GM21447 (cell line): ENCODE results near the gene VPS37D.
"Not testable (repeated sequence)": the region's sequence is repeated elsewhere in the genome, so short reads cannot be mapped to it uniquely, and the experiment has no call there.

Experiments
- ATAC-seq: cut with Tn5 transposase; IDR thresholded peaks from one replicate; pipeline ENCODE4 v1.9.1; 2021; ENCODE audit not compliant: unreplicated experiment

VPS37D gene

DNA sequence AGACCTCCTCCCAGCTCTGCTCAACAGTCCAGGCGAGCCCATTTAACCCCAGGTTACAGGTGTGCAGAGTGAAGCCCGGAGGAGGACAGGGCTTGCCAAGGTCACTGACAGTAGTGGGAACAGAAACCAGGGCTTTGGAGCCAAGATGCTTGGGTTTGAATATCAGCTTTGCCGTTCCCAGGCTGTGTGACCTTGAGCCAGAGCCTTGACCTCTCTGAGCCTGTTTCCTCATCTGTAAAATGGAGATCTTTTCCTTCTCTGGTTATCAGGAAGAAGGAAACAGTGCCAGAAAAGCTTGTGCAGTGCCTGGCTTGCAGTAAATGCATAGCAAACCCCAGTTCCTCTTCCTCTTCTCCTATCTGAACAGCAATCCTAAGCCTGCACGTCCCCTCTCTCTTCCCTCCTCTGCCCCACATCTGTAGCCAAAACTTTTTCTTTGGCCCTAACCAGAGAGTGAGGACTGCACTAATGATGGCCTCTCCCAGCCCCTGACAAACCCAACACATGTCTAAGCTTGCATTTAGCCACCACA lies 21.9 kb upstream of the VPS37D start:
- no peak for ATAC-seq

DNA sequence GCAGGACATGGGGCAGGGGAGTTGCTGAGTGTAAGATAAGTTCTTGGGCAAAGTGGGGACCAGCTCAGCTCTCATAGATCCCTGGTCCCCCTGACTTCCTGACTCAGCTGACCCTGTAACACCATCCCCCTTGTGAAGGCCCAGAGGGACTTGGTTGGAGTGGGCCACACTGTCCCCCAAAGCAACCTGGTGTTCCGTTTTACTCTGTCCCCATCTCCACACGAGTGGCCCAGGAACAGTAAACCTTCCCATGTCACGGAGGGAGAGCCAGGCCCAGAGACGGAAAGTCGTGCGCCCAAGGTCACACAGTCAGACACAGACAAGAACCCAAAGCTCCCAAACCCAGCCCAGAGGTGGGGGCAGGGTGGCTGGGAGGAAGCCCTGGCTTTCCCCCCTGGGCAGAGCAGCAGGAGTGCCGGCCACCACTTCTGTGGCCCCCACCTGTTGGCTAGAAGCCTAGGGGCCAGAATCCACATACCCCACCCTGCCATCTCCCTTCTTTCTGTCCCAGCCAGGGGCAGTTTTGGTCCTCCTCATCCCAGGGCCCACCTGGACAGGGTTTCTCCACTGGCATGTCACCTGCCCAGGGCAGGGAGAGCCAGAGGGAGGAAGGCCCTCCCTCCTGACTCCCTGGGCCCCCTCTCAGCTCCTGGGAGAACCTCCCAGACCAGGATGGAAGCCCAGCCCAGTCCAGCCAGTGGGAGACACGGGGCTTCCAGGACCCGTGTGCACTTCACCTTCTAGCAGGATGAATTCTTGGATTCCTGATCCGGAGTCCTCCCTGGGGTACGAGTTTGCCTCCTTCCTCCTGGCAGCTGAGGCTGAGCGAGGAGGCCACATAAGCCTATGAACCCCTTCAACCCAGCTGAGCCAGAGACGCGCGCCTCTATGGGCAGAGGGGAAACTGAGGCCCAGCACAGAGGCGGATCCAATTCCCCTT lies 20.6 kb upstream of the VPS37D start:
- no peak for ATAC-seq

DNA sequence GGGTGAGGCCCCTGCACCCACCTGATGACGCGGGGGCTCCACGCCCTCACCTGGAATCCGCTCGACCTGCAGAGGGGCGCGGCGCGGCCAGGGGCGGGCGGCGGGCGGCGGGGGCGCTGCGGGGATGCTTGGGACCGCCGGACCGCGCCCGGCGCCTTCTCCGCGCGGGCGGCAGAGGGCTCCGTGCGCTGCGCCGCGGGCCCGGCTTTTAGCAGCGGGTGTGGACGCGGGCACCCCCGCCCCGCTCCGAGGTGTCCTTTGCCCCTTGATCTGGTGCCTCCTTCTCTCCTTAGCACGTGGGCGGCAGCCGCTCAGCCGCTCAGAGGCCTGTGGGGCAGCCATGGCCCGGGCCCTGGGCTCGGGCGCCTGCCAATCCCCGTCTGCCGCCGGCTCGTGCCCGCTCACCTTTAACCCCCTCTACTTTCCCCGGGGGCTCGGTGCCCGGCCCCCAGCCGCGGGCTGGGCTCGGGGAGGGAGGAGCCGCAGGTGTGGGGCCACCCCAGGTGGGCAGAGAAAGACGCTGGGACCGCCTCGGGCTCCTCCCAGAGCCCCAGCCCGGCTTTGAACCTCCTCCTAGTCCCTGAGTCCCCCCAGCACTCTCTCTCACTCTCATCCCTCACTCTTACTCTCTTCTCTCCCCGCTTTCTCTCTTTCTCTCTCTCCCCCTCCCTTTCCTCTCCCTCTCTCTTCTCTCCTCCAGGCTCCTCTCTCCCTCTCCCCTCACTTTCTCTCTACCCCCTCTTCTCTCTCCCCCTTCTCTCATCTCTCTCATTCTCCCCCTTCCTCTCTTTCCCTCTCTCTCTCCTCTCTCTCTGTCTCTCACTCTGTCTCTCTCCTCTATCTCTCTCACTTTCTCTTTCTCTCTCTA lies 19.7 kb upstream of the VPS37D start:
- ATAC-seq = no peak

DNA sequence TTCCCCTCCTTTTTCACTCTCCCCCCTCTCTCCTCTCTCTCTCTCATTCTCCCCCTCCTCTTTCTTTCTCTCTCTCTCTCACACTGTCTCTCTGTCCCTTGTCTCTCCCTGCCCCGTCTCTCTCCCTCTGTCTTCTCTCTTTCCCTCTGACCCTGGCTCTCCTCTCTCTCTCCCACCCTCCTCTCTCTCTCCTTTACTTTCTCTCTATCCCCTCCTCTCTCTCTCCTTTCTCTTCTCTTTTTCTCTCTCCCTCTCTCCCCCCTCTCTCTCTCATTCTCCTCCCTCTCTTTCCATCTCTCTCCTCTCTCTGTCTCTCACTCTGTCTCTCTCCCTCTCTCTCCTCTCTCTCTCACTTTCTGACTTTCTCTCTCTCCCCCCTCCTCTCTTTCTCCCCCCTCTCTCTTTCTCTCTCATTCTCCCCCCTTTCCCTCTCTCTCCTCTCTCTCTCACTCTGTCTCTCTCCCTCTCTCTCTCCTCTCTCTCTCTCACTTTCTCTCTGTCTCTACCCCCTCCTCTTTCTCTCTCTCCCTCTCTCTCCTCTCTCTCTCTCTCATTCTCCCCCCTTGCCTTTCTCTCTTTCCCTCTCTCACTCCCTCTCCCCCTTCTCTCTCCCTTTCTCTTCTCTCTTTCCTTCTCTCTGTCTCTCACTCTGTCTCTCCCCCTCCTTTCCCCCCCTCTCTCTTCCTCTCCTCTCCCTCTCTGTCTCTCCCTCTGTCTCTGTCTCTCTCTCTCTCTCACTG lies 18.9 kb upstream of the VPS37D start:
- no peak for ATAC-seq

DNA sequence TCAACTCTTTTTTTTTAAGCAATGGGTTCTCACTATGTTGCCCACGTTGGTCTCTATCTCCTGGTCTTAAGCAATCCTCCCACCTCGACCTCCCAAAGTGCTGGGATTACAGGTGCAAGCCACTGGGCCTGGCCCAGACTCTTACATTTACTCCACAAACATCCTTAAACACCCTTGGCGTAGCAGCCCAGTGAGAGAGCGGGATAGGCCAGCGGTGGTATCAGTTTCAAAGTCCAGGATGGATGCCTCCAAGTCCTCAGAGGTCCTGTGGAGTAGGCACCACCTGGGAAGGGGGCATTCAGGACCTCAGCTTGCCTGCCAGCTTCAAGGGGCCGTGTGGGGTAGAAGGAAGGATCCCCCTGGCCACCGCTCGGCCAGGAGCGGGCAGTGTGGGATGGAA lies 18.1 kb upstream of the VPS37D start:
- ATAC-seq = no peak

DNA sequence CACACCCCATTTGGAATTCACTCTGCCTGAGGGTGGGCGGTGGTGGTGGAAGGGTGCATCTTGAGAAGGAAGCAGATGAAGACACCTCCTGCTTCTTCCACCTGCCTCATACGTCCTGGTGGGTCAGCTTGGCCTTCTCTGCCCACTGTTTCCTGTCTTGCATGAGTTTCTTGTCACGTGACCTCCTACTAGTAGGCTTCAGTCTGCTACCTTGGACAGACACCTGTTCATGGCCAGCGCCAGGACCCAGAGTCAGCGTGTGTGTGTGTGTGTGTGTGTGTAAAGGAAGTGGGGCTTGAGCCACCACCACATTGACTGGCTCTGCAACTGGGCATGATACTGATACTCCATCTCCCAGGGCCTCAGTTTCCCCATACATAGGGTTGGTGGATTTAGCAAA lies 17.1 kb upstream of the VPS37D start:
- ATAC-seq = no peak

DNA sequence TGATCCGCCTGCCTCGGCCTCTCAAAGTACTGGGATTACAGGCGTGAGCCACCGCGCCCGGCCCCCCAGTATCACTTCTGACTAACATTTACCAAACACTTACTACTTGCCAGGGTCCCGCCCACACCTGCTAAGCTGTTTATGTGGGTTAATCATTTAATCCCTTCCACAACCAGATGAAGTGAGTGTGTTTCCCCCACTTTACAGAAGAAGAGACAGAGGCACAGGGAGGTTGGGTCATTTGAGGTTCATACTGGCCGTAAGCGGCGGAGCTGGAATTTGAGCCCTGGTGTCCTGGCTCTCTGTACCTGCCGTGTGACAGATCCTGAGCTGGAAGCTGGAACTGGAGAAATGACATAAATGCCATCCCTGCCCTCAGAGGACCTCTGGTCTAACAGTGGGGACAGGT lies 15.1 kb upstream of the VPS37D start:
- ATAC-seq = no peak

DNA sequence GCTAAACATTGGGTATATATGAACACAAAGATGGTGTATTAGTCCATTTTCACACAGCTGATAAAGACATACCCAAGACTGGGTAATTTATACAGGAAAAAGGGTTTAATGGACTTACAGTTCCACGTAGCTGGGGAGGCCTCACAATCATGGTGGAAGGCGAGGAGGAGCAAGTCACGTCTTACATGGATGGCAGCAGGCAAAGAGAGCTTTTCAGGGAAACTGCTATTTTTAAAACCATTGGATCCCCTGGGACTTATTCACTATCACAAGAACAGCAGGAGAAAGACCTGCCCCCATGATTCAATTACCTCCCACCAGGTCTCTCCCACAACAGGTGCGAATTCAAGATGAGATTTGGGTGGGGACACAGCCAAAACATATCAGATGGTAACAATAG lies 12.3 kb upstream of the VPS37D start:
- not testable (repeated sequence) for ATAC-seq

DNA sequence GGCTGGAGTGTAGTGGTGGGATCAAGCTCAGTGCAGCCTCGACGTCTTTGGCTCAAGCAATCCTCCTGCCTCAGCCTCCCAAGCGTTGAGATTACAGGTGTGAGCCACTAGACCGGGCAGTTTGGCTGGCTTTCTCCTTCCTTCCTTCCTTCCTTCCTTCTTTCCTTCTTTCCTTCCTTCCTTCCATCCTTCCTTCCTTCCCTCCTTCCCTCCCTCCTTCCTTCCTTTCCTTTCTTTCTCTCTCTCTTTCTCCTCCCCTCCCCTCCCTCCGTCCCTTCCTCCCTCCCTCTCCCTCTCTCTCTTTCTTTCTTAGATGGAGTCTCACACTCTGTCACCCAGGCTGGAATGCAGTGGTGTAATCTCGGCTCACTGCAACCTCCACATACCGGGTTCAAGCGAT lies 7.6 kb upstream of the VPS37D start:
- ATAC-seq = no peak

DNA sequence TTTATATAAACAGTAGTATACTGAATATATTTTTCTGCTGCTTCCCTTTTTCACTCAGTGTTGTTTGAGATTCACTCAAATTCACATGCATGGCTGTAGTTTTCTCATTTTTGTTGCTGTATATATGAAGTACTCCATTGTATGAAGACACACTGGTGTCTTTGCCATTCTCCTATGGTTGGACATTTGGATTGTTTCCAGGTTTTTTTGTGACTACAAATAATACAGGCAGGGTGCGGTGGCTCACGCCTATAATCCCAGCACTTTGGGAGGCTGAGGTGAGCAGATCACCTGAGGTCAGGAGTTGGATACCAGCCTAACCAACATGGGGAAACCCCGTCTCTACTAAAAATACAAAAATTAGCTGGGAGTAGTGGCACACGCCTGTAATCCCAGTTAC lies 7.0 kb upstream of the VPS37D start:
- ATAC-seq = not testable (repeated sequence)

DNA sequence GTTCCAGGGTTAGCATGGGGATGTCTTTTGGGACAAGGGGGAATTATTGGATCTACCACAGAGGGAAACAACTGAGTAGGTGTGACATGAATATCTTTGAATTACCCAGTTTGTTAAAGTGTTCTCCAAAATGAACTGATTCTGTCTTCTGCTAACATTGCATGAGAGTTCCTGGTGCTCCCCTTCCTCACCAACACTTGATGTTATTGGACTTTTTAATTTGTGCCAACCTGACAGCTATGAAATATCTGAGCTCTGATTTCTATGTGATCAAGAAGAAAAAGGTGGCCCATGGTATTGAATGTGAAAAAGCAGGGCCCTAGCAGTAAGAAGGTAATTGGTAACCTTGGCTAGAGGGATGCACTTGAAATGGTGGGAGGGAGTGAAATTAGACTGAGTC lies 4.6 kb upstream of the VPS37D start:
- no peak for ATAC-seq

DNA sequence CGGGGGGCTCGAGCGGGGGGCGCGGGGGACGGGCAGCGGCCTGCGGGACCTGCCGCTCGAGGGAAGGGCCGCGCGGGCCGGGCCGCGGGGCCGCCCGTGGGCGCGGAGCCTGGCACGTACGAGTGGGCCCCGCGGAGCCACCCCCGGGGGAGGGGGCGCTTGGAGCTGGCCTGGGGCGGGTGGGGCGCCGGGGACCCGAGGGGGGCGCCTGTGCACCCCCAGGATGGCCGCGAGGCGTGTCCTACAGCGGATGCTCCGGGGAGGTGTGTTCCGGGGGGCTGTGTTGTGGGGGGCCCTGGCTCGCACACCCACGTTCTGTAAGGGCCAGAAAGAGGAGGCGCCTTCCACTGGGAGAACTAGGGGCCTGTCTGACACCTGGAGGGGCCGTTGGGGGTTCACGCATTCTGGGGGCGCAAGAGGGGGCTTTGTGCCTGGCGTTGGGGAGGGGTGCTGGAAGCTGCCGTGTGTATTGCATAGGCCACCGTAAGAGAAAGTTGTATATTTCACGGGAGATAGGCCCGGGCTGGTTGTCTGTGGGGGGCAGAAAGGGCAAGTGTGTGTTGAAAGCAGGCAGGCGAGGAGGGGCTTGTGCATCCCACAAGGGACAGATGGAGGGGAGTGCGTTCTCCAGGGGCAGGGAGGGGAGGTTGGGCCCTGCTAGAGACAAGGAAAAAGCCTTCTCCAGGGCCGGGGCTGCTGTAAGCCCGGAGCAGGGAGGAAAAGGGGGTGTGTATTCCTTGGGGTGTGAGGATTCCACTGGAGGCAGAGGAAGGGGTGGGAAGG lies 663 bp downstream of the VPS37D start:
- ATAC-seq = peak; percentile 5

DNA sequence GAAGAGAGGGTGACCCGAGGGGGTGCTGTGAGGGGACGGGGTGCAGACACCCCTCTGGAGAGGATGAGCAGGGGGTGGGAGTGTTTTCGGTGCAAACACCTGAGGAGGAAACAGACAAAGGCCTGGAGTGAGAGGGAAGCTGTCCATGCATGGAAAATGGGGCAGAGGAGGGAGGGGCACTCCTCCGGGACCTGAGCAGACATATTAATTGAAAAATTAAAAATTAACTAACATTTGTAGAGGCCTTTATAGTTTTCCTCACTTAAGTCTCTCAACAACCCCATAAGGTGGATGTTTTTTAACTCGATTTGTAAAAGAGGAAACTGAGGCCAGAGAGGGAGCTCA lies 1.2 kb downstream of the VPS37D start:
- ATAC-seq = no peak

DNA sequence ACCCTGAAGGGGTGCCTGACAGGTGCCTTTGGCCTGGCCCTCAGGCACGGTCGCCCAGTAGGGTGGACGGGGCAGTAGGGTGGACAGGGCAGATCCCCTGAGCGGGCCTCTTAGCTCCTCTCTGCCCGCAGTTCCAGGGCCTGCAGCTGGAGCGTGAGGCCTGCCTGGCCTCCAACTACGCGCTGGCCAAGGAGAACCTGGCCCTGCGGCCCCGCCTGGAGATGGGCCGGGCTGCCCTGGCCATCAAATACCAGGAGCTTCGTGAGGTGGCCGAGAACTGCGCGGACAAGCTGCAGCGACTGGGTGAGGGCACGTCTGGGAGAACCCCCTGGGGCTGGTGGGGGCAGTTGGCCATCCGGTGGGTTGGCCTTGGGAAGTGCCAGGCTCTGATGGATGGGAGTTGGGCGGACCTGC lies 1.7 kb downstream of the VPS37D start:
- ATAC-seq = no peak

DNA sequence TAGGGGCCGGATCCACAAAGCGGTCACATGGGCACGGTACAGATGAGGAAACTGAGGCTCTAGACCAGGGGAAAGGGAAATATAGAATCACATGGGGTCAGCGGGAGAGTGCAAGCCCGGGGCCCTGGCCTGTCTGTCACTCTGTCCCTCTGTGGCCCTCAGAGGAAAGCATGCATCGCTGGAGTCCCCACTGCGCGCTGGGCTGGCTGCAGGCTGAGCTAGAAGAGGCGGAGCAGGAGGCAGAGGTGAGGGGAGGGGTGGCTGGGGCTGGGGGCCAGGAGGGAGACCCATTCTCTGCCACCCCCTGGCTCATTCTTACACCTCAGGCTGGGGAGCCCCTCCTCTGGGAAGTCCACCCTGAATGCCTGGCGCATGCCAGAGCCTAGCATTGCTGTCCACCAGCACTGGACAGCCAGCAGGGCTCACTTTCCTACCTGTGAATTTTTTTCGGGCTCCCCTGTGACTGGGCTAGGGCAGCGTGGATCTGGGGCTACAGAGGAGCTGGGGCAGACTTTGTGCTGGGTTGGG lies 2.3 kb downstream of the VPS37D start:
- no peak for ATAC-seq

DNA sequence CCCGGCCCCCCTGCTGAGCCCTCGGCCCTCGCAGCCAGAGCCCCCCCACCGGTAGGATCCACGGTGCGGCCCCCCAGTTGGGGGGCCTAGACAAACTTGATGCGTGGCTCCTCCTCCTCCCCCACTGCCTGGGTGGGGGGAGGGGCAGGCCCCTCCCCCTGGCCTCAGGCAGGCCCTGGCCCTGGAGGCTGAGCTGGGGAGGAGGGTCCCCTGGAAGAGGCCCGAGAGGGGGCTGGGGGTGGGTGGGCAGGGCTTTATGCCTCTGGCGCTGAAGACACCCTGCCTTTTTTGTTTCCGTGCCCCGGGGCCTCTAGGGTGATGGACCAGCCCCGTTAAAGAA lies 3.7 kb downstream of the VPS37D start:
- no peak for ATAC-seq

DNA sequence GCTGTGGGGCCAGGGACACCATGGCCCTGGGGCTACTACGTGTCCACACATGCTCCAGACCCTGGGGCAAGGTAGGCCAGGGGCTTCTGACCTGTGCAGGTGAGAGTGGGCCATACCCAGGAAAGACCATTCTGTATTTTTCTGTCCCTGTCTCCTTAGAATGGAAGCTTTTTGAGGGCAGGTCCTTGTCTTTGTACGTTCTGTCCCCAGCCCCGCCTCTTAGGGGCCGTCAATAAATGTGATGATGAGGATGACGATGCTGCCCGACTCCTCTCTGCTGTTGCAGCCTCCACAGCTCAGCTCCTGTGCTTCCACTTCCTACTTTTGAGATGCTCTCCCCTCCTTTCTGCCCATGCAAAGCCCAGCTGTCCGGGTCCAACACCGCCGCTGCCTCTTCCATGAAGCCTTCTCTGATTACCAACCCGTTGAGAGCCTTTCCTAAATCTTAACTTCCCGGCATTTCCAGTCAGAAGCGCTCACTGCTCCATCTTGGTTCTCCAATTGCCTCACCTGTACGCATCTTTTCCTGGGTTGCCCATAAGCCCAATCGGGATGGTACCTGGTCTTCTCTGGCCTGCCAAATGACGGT lies 4.3 kb downstream of the VPS37D start:
- ATAC-seq = no peak

DNA sequence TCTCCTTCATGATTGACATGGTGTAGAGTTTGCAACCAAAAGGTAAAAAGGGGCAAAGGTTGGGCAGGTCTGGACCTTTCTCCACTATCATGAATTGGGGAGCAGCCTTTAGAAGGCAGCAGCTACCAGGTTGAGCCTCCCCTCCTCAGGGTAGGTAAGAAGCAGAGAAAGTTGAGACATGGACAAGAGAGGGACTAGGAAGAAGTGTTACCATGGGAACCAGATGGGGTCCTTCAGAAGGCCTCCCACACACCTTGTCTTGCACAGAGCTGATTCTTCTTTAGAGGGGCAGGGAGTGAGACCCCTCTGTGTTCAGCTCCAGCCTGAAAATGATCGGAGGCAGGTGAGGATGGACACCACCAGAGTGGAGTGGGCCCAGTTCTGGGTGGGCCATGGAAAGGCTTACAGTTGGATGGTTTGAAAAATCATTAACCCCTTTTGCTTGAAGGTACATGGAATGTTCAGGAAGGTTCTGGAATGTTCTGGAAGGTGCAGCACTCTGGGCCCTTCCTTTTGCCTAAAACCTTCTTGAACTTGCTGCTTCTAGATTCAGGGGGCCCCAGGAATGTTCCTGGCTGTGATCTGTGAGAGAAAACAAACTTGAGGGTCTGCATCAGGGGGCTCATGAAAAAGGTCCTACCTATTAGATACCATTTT lies 7.0 kb downstream of the VPS37D start:
- ATAC-seq = no peak

DNA sequence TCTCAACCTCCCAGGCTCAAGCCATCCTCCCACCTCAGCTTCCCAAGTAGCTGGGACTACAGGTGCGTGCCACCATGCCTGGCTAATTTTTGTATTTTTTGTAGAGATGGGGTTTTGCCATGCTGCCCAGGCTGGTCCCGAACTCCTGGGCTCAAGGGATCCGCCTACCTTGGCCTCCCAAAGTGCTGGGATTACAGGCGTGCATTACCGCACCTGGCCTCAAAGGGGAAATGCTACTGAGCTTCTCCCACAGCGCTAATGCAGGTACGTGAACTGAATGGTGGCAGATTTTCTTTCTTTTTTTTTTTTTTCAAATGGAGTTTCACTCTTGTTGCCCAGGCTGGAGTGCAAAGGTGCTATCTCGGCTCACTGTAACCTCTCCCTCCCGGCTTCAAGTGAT lies 8.4 kb downstream of the VPS37D start:
- not testable (repeated sequence) for ATAC-seq
